SIG-M5 (cell line): Measurements from ENCODE around the gene CORT.
"Not testable (repeated sequence)": the region's sequence is repeated elsewhere in the genome, so short reads cannot be mapped to it uniquely, and the experiment has no call there.

Experiments used
- DNase-seq: peaks from one replicate; lab custom pipeline; 2025; lab: John Stamatoyannopoulos, UW

The CORT gene

GRCh38 chr1:10449751-10450150, at the start of gene CORT:
Gene CORT, plus strand, starts transcription at chr1:10450031. Its CDS starts 193 bp downstream, at chr1:10450224.
- DNase-seq: no peak

DNA sequence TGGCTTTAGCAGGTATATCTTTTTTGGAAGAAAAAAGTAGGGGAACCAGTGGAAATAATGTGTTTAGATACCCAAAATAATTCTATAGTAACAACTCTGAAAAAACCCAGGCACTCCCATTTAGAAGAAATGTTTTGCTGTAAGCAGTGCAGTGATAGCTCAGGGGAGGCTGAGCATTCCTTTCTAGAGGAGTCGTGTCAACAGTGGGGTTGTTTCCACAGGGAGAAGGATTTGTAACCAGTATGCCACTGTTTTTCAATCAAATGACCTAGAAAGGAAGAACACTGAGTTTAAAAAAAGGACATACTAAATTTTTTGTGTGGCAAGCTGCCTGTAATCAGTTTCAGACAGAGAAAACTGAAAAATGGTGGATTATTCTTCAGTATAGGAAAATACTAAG, 48.5 kb upstream of the CORT start:
- no peak for DNase-seq

GRCh38 chr1:10402729-10403274, 47.0 kb upstream of the CORT start:
- DNase-seq: no peak

DNA sequence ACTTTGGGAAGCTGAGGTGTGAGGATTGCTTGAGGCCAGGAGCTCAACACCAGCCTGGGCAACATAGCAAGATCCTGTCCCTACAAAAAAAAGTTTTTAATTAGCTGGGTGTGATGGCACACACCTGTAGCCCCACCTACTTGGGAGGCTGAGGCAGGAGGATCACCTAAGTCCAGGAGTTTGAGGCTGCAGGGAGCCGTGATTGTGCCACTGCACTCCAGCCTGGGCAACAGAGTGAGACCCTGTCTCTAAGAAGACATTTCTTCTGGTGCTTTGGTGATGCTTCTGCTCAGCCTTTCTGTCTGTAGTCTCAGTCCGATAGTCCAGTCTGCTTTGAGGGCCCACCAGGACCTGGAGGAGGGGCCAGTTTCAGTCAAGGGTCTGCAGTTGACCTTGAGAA, 42.6 kb upstream of the CORT start:
- DNase-seq: no peak

DNA sequence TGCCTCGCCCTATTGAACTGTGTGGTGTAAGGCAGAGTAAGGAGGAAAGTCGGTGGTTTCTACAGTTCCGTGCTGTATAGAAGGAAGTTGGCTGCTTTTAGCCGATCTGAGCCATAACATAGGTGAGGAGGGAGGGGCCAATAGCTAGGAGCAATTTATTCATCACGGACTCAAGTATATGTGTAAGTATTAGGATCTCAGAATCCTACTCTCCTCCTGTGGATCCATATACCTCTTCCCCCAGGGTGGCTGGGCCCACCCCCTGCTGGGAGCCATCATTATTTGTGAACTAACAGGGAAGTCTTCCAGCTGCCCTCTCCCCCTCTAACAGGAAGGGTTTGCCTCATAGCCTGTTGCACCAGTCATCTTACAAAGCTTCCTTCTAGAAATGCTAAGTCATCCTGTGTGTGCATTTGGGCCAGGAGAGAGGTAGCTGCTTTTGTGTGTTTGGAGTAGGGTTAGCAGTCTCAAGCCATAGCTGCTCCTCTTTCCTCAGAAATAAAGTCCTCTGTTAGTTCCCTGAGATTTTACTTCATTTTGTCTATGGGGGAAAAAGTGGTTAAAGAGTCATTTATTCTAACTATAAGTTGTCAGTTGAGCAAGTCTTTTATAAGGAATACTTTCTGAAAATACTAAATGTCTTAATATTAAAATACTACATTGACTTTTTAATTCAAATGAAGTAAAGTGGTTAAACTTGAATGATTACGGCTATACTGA, 34.5 kb upstream of the CORT start:
- peak; percentile 70 for DNase-seq

DNA sequence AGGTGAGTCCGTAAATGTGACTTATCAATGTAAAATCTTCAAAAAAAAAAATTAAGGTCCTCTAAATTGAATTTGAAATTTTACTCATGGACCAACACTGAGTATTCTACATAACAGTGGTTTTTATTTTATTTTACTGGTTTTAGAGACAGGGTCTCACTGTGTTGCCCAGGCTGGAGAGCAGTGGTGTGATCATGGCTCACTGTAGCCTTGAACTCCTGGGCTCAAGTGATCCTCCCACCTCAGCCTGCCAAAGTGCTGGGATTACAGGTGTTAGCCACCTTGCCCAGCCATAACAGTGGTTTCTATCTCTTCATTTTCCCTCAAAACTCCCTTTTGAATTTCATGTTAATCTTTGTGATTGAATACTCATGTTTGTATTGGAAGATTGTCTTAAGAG, 33.9 kb upstream of the CORT start:
- not testable (repeated sequence) for DNase-seq

GRCh38 chr1:10418741-10419140, 31.1 kb upstream of the CORT start:
- DNase-seq: not testable (repeated sequence)

DNA sequence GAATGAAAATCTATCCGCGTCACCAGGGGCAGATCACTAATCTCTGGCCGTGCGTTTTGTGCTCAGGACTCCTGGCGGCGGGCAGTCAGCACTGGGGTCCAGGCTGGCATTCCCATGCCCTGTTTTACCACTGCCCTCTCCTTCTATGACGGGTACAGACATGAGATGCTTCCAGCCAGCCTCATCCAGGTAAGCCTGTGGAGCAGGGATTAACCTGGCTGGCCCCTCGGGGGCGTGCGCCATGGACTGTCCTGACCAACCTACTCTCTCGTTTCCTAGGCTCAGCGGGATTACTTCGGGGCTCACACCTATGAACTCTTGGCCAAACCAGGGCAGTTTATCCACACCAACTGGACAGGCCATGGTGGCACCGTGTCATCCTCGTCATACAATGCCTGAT, 30.5 kb upstream of the CORT start:
- no peak for DNase-seq

GRCh38 chr1:10421637-10422036, 28.2 kb upstream of the CORT start:
- DNase-seq: no peak

- DNase-seq: no peak
Measured at GRCh38 chr1:10424034-10424433, 25.8 kb upstream of the CORT start.

DNA sequence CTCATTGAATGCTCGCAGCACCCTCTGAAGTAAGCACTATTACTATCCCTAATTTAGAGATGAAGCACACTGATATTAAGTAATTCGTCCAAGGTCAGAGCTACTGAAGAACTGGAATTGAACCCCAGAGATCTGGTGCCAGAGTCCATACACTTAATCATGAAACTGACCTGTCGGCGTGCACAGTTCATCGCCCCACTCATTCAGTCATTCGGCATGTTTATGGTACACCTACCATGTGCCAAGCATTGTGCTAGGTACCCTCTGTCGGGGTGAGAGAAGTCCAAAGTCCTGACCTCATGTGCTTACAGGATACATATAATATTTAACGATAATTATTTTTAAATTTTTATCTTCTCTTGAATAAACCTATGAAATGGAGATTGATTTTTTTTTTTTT, 25.2 kb upstream of the CORT start:
- no peak for DNase-seq

GRCh38 chr1:10425826-10426534, 23.9 kb upstream of the CORT start:
- DNase-seq: not testable (repeated sequence)

DNA sequence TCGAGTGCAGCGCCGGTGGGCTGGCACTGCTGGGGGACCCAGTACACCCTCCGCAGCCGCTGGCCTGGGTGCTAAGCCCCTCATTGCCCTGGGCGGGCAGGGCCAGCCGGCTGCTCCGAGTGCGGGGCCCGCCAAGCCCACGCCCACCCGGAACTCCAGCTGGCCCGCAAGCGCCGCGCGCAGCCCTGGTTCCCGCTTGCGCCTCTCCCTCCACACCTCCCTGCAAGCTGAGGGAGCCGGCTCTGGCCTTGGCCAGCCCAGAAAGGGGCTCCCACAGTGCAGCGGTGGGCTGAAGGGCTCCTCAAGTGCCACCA, 23.3 kb upstream of the CORT start:
- DNase-seq: not testable (repeated sequence)

GRCh38 chr1:10428984-10429383, 20.8 kb upstream of the CORT start:
- no peak for DNase-seq

DNA sequence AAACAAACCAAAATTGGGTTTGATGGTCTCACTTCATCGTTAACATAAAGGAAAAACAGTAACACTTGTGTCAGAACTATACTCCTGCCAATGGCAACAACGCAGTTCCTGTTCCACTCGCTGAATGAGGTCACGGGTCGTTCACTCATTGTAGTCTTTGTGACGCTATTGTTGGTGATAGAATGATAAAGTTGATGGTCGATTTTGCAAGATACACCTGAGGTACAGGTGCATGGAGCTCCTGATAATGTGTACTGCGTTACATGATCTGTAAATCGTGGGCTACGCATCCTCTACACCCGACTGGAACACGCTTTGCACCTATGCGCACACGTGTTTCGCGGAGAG, 20.0 kb upstream of the CORT start:
- DNase-seq: no peak

DNA sequence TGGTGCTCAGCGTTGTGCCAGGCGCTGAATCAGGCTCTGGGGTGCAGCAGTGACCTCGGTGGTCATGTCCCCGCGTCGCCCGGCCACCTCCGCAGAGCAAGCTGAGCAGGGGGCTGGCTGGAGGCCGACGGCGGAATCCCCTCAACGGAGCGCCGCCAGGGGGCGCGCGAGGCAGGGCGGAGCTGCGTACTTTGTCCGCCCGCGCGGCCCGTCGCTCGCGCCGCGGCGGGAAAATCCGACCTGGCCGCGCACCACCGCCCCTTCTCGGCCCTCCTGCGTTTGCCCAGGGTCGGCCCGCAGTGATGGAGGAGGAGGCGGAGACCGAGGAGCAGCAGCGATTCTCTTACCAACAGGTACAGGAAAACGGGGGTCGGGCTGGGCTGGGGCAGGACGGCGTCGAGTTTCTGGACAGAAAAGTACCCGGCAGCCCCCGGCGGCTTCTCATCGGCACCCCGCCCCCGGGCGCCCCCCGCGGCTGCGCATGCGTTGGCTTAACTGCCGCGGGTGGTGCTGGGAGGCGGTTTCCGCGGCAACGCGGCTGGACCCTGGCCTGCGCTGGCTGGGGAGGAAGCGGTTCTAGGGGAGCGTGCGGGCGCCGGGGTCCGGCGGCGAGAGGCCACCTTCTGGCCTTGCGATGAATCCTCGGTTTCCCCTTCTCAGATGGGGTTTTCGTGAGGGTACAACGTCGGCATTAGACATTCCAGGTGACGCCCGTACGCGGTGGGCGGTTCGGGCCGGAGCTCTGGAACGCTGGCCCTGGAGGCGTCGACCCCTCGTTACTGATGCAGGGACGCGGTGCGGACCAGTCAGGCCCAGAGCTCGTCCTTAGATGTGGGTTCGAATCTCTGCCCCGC, 19.4 kb upstream of the CORT start, which contains the start of gene CENPS:
Gene CENPS (plus strand): TSS at position 218 of the 854 bp plus-strand sequence. CDS start 85 bp downstream, at position 303.
- DNase-seq: no peak

- no peak for DNase-seq
Measured at GRCh38 chr1:10431070-10431730, 18.6 kb upstream of the CORT start.

DNA sequence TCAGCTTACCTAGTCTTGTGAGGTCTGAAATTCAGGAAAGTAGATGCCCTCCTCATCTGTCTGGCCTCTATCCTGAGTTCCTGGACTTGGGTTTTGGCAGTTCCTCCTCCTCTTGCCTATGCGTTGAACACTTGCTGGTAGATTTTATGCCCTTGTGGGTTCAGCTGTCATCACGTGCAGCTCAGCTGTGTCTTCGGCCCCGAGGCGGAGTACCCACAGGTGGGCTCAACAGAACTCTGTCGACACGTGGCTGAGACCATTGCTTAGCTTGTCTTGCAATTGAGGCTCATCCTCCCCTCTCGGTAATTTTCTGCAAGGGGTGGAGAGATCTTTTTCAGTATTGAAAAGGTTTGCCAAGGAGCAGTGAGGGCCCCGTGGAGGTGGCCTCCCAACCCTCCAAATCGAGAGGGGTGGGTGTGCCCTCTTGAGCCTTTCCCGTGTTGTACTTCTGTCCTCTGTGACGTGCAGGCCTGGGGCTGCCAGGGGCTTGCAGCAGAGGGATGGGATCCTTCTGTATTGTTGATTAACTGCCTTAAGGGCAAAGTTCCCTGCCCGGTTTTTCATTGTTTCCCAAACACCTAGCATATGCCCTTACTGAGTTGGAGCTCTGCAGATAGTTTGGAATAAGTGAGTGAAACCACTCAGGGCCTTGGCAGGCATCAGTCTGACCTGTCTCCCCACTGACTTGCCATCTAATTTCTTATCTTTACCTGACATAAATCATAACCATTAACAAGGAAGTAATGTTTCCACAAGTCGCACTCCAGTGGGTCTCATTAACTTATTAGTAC, 16.7 kb upstream of the CORT start:
- DNase-seq: no peak

DNA sequence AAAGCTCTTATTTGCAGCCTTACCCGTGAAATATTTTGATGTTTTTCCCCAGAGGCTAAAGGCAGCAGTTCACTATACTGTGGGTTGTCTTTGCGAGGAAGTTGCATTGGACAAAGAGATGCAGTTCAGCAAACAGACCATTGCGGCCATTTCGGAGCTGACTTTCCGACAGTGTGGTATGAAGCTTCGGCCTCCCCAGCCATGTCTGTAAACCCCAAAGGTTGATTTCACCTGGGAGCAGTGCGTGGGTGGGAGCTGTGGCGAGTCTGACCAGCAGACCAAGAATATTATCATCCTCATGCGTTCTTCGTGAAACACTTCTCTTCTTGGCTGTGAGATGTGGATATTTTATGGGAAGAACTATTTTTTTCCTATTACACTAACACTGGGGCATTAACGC, 16.0 kb upstream of the CORT start:
- DNase-seq: no peak

- DNase-seq: no peak
Measured at GRCh38 chr1:10434590-10434989, 15.2 kb upstream of the CORT start.

DNA sequence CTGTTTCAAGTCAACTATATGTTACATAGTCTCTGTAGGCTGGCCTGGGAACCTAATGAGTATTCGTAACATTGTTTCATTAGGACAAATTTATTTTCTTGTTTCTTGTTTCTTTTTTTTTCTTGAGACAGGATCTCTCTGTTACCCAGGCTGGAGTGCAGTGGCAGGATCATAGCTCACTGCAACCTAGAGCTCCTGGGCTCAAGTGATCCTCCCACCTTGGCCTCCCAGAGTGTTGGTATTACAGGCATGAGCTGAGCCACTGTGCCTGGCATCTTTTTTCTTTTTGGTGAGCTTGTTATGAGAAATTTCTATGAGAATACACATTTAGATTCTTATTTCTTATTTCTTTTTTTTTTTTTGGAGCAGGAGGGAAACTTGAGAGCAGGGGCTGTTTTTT, 12.8 kb upstream of the CORT start:
- no peak for DNase-seq
